Fibroblast of lung (primary cell): ENCODE results near the gene ZW10.

Experiments
- EZH2 ChIP-seq: IDR thresholded peaks from 2 replicates; pipeline ENCODE4 v1.5.1; 2012; ENCODE audit warnings: low read length, control low read depth, mild to moderate bottlenecking; ENCODE audit errors: missing control alignments
- TF ChIP-seq, protein P1 (sequence below), 2 donors: IDR thresholded peaks in 1 of 2; conservative IDR thresholded peaks in 1 of 2; 1 replicate in 1 of 2; 2 replicates in 1 of 2; pipeline ENCODE4 v1.5.1; 2011 to 2012; ENCODE audit warnings: low read length in 2 of 2, control low read depth in 1 of 2, inconsistent platforms in 1 of 2, low read depth in 1 of 2, mild to moderate bottlenecking in 1 of 2

DNA sequence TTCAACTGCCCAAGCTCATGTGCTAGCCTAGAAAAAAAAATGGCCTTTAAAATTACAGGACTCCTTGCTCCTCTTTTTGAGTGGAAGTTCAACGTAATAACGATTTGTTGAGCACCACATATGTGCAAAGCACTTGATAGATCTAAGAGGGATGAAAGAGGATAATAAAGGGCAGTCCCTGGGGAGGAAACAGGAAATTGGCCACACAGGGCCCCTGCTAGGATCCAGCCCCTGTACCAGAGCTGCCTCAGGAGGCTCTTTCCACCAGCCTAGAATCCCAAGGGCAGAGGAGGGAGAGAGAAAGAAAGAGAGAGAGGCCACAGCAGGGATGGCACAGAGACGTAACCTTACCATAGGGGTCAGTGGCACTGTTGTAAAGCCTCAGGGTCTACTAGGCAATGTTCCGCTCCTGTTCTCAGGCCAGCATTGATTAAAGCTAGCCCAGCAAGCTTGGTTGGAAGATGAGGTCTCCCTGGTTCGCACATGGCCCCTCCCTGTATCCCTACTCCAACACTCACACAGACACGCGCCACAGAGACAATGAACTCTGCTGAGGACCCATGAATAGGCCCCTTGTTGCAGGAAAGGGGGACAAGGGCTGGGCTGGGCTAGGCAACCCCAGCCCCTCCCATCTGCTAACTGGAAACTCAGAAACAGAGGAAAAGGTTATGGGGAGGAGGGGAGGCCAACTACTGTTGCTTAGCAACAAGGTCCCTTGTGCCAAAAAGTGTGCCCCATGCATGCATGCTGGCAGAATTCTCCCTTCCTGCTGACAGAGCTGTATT, 67.4 kb downstream of the ZW10 start, which contains the start of gene TMPRSS5:
- TF ChIP-seq, protein P1, sequence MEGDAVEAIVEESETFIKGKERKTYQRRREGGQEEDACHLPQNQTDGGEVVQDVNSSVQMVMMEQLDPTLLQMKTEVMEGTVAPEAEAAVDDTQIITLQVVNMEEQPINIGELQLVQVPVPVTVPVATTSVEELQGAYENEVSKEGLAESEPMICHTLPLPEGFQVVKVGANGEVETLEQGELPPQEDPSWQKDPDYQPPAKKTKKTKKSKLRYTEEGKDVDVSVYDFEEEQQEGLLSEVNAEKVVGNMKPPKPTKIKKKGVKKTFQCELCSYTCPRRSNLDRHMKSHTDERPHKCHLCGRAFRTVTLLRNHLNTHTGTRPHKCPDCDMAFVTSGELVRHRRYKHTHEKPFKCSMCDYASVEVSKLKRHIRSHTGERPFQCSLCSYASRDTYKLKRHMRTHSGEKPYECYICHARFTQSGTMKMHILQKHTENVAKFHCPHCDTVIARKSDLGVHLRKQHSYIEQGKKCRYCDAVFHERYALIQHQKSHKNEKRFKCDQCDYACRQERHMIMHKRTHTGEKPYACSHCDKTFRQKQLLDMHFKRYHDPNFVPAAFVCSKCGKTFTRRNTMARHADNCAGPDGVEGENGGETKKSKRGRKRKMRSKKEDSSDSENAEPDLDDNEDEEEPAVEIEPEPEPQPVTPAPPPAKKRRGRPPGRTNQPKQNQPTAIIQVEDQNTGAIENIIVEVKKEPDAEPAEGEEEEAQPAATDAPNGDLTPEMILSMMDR (conservative IDR thresholded peaks at IDR 0.05 in 1 of 2, IDR thresholded peaks at IDR 0.05 in 1 of 2; ENCODE audit: low read depth in 1 of 2, low read length in 2 of 2), result no peak
- no peak for TF ChIP-seq EZH2
